OCI-LY7 (cell line): Measurements from ENCODE around the gene EMC8. TPM values are rescaled to one million over a fixed set of nuclear protein-coding genes. Genes with fewer than 3 reads are reported as not detected.

Experiments
- BruUV-seq: library from RNA; stranded (reverse); fragments of 400-500 nt; replicated peaks from 2 replicates; lab custom pipeline; 2021; lab: Mats Ljungman, UMichigan
- CTCF ChIA-PET: fragments of 300-600 bp; sonication (Branson Sonifier 250); formaldehyde crosslinking; loops from one replicate; lab custom pipeline; 2022; ENCODE audit warnings: antibody characterized with exemption; ENCODE audit not compliant: unreplicated experiment; lab: Charles Lee
- POLR2A ChIA-PET: fragments of 300-600 bp; sonication (Branson Sonifier 250); formaldehyde crosslinking; loops from one replicate; lab custom pipeline; 2022; ENCODE audit warnings: antibody characterized with exemption; lab: Charles Lee
- DNase-seq: peaks from one replicate; pipeline ENCODE4 v3.0.0-alpha.2; 2015; ENCODE audit warnings: low spot score
- H2AFZ ChIP-seq: fragments of 200-600 bp; sonication (generic), shearing (Covaris generic); 2 replicates; pipeline ENCODE4 v1.6.1; 2014; ENCODE audit warnings: mild to moderate bottlenecking, antibody characterized with exemption, low read length, moderate library complexity
- H3K27ac ChIP-seq: fragments of 200-600 bp; sonication (generic); 2 replicates; pipeline ENCODE4 v1.5.1; 2014; ENCODE audit warnings: mixed run types, low read depth, mild to moderate bottlenecking, moderate library complexity, low read length, inconsistent platforms; ENCODE audit not compliant: poor library complexity, severe bottlenecking
- H3K36me3 ChIP-seq: fragments of 200-600 bp; sonication (generic); 2 replicates; pipeline ENCODE4 v1.6.1; 2014; ENCODE audit warnings: mild to moderate bottlenecking, antibody characterized with exemption, low read length, moderate library complexity, mixed read lengths; ENCODE audit not compliant: insufficient read depth
- H3K4me1 ChIP-seq: fragments of 200-600 bp; sonication (generic); 2 replicates; pipeline ENCODE4 v1.5.1; 2014; ENCODE audit warnings: mild to moderate bottlenecking, low read length; ENCODE audit not compliant: insufficient read depth, poor library complexity, severe bottlenecking
- H3K4me2 ChIP-seq: fragments of 200-600 bp; sonication (generic); 2 replicates; pipeline ENCODE4 v1.6.1; 2014; ENCODE audit warnings: mild to moderate bottlenecking, low read length
- H3K4me3 ChIP-seq: fragments of 200-600 bp; sonication (generic); 2 replicates; pipeline ENCODE4 v1.5.1; 2014; ENCODE audit warnings: mild to moderate bottlenecking, low read depth, low read length; ENCODE audit not compliant: poor library complexity, severe bottlenecking
- H3K79me2 ChIP-seq: fragments of 200-600 bp; sonication (generic); 2 replicates; pipeline ENCODE4 v1.6.1; 2016; ENCODE audit warnings: low read depth, mild to moderate bottlenecking, low read length, moderate library complexity, mixed read lengths; ENCODE audit not compliant: insufficient read depth
- H3K9me2 ChIP-seq: fragments of 200-600 bp; sonication (generic); 2 replicates; pipeline ENCODE4 v1.6.1; 2016; ENCODE audit warnings: mild to moderate bottlenecking, low read length, mixed read lengths; ENCODE audit not compliant: insufficient read depth
- H3K9me3 ChIP-seq: fragments of 200-600 bp; sonication (generic); 2 replicates; pipeline ENCODE4 v1.6.1; 2014; ENCODE audit warnings: mild to moderate bottlenecking, mixed run types, low read length, mixed read lengths
- H4K20me1 ChIP-seq: fragments of 200-600 bp; sonication (generic); 2 replicates; pipeline ENCODE4 v1.6.1; 2014; ENCODE audit warnings: mild to moderate bottlenecking, antibody characterized with exemption, low read length, moderate library complexity, mixed read lengths; ENCODE audit not compliant: insufficient read depth
- EZH2phosphoT487 ChIP-seq: fragments of 200-600 bp; sonication (generic); IDR thresholded peaks from 2 replicates; pipeline ENCODE4 v1.6.1; 2018; ENCODE audit warnings: low read depth, borderline replicate concordance, mild to moderate bottlenecking, mixed run types, antibody characterized with exemption, low read length, moderate library complexity, mixed read lengths
- intact Hi-C: fragments of 100-400 bp; cut with micrococcal nuclease; formaldehyde crosslinking; loops from one replicate; pipeline ENCODE4 v1.10.0; 2022; ENCODE audit not compliant: unreplicated experiment
- total RNA-seq, 2 experiments: library from RNA; depleted of rRNA in 1 of 2; stranded (reverse); fragments of >200 nt in 1 of 2; shearing (Covaris generic) in 1 of 2; gene quantifications; 2 replicates each; pipeline ENCODE4 v1.2.3, GENCODE V29; 2014 to 2022
- TF ChIP-seq, protein P1 (sequence below): fragments of 200-600 bp; sonication (generic); conservative IDR thresholded peaks from 2 replicates; pipeline ENCODE4 v1.5.1; 2014; ENCODE audit warnings: mild to moderate bottlenecking, antibody characterized with exemption, low read length, moderate library complexity, mixed read lengths

Gene EMC8
- total RNA-seq, 2 experiments from 2014 or later: 47.5 to 54.0 TPM

DNA sequence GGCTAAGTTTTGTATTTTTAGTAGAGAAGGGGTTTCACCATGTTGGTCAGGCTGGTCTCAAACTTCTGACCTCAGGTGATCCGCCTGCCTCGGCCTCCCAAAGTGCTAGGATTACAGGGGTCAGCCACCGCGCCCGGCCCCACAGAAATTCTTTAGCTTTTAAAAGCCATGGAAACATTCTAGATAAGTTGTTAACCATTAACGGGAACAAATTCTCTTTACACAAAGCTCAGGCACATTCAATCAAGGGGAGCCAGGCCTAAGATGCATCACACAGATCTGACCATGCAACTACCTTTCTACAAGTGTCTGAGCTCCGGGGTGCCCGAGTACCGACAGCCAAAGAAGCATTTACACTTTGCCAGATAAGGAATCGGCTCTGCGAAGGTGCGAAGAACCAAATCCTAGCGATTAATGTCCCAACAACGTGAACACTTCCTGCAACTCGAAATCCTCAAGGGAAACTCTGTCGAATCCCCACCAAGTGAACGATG is 1.0 kb downstream of the EMC8 start:
- intact Hi-C loops: loop anchor here (2.0 kb wide), 1 partner anchor 40 kb away; no protein-coding TSS in a partner anchor
- Histone ChIP-seq H3K79me2 (peaks cover 73% of the 10 kb centered on the region), H4K20me1 (peaks cover 39% of the 10 kb centered on the region), H3K4me2 (peak overlapping the region; percentile 93), H3K4me1 (peaks cover 23% of the 10 kb centered on the region), H3K9me3 (no peaks in the 10 kb centered on the region), H2AFZ (no peak overlapping the region), H3K9me2 (no peaks in the 10 kb centered on the region), H3K27ac (peak overlapping the region; percentile 53), H3K4me3 (peak overlapping the region; percentile 95), H3K36me3 (peaks cover 73% of the 10 kb centered on the region)
- DNase-seq: no peak
- TF ChIP-seq, protein P1, sequence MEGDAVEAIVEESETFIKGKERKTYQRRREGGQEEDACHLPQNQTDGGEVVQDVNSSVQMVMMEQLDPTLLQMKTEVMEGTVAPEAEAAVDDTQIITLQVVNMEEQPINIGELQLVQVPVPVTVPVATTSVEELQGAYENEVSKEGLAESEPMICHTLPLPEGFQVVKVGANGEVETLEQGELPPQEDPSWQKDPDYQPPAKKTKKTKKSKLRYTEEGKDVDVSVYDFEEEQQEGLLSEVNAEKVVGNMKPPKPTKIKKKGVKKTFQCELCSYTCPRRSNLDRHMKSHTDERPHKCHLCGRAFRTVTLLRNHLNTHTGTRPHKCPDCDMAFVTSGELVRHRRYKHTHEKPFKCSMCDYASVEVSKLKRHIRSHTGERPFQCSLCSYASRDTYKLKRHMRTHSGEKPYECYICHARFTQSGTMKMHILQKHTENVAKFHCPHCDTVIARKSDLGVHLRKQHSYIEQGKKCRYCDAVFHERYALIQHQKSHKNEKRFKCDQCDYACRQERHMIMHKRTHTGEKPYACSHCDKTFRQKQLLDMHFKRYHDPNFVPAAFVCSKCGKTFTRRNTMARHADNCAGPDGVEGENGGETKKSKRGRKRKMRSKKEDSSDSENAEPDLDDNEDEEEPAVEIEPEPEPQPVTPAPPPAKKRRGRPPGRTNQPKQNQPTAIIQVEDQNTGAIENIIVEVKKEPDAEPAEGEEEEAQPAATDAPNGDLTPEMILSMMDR: no peak
- no peak for TF ChIP-seq EZH2phosphoT487
- ChIA-PET CTCF (no interaction called here), POLR2A (interaction anchor here (0.6 to 0.9 kb wide), 3 partner anchors 9 to 184 kb away, joined by 3 to 5 read pairs (median 3); no protein-coding TSS in a partner anchor)
- BruUV-seq: no TSS peak

DNA sequence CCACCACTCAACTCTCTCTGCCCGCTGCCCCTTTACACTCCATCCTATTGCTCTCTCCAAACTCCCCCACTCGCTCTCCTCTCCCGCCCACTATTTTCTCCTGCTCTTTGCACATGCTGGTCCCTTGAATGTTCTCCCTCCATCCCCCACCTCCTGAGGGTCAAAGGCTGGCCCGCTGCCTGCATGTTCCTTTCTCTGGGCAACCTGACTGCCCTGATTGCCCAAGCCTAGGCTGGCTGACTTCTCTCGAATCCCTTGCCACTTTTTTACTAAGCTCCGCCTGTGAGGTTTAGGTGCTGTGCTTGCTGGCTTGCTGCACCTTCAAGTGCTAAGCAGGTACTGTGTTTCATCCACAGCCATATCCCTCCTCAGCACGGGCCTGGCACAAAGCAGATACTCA is 2.7 kb downstream of the EMC8 start:
- Histone ChIP-seq H3K36me3 (peaks cover 73% of the 10 kb centered on the region), H4K20me1 (peaks cover 34% of the 10 kb centered on the region), H2AFZ (no peak overlapping the region), H3K9me3 (no peaks in the 10 kb centered on the region), H3K79me2 (peaks cover 69% of the 10 kb centered on the region), H3K4me2 (no peak overlapping the region), H3K4me1 (peaks cover 23% of the 10 kb centered on the region), H3K4me3 (no peak overlapping the region), H3K27ac (no peak overlapping the region), H3K9me2 (no peaks in the 10 kb centered on the region)
- ChIA-PET CTCF (no interaction called here), POLR2A (interaction anchor here (1.6 kb wide), 1 partner anchor 44 kb away, joined by 3 read pairs; no protein-coding TSS in a partner anchor)
- DNase-seq: no peak
- intact Hi-C loops: no loop called here
- TF ChIP-seq, protein P1: no peak
- TF ChIP-seq EZH2phosphoT487: no peak
- no TSS peak for BruUV-seq

DNA sequence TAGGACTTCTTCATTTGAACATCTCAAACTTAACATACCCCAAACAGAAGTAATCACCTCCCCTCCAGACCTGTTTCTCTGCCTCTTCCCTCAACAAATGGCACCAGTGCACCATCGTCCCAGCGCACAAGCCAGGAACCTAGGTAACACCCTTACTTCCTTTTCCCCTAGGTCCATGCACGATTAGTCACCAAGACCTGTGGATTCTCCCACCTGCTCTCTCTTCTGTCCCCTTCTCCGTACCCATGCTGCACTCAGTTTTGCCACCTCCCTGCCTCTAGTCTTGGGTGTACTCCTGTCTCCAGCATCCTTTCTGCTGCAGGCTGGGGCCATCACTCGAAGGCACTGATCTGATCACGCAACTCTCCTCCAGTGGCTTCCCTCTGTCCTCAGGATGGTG is 3.2 kb downstream of the EMC8 start:
- no TSS peak for BruUV-seq
- H3K9me3 ChIP-seq: no peaks in the 10 kb centered on the region
- TF ChIP-seq, protein P1: no peak
- no peak for TF ChIP-seq EZH2phosphoT487
- peaks cover 69% of the 10 kb centered on the region for H3K79me2 ChIP-seq
- H3K27ac ChIP-seq: no peak overlapping the region
- H3K4me3 ChIP-seq: no peak overlapping the region
- intact Hi-C loops: no loop called here
- peaks cover 30% of the 10 kb centered on the region for H4K20me1 ChIP-seq
- H3K4me1 ChIP-seq: peaks cover 20% of the 10 kb centered on the region
- no peak for DNase-seq
- ChIA-PET POLR2A (interaction anchor here (1.6 kb wide), 1 partner anchor 44 kb away, joined by 3 read pairs; no protein-coding TSS in a partner anchor), CTCF (no interaction called here)
- no peak overlapping the region for H2AFZ ChIP-seq
- no peaks in the 10 kb centered on the region for H3K9me2 ChIP-seq
- no peak overlapping the region for H3K4me2 ChIP-seq
- H3K36me3 ChIP-seq: peaks cover 73% of the 10 kb centered on the region
